RWPE2 (cell line): ENCODE measurements around the gene KRTAP10-5.

Source experiments
- ATAC-seq: fragments of 200-7000 bp; cut with Tn5 transposase; 3 replicates; pipeline ENCODE4 v1.9.1; 2021; ENCODE audit warnings: low read depth
- DNase-seq: peaks from one replicate; pipeline ENCODE4 v3.0.0-alpha.2; 2020; ENCODE audit warnings: low spot score
- H3K27ac ChIP-seq: fragments of 450-650 bp; 2 replicates; pipeline ENCODE4 v1.5.1; 2017; ENCODE audit warnings: mild to moderate bottlenecking; ENCODE audit not compliant: poor library complexity, severe bottlenecking
- H3K27me3 ChIP-seq: fragments of 250-450 bp; sonication (Bioruptor Pico); 2 replicates; pipeline ENCODE4 v1.5.1; 2021; ENCODE audit warnings: mild to moderate bottlenecking, moderate library complexity; ENCODE audit not compliant: insufficient read depth, poor library complexity, severe bottlenecking
- H3K36me3 ChIP-seq: fragments of 250-450 bp; sonication (Bioruptor Pico); 2 replicates; pipeline ENCODE4 v1.5.1; 2020; ENCODE audit warnings: low read depth, mild to moderate bottlenecking, moderate library complexity
- H3K4me1 ChIP-seq: fragments of 250-450 bp; sonication (Bioruptor Pico); 2 replicates; pipeline ENCODE4 v1.5.1; 2021; ENCODE audit warnings: mild to moderate bottlenecking, moderate library complexity; ENCODE audit not compliant: insufficient read depth, poor library complexity, severe bottlenecking
- H3K4me3 ChIP-seq: fragments of 250-450 bp; sonication (Bioruptor Pico); 2 replicates; pipeline ENCODE4 v1.5.1; 2021; ENCODE audit warnings: mild to moderate bottlenecking, moderate library complexity; ENCODE audit not compliant: severe bottlenecking
- H3K9me3 ChIP-seq: fragments of 250-450 bp; sonication (Bioruptor Pico); 2 replicates; pipeline ENCODE4 v1.5.1; 2021; ENCODE audit warnings: mild to moderate bottlenecking, moderate library complexity; ENCODE audit not compliant: severe bottlenecking
- CTCF ChIP-seq: fragments of 450-650 bp; IDR thresholded peaks from one replicate; pipeline ENCODE4 v1.5.1; 2017; ENCODE audit warnings: mild to moderate bottlenecking, moderate library complexity; ENCODE audit not compliant: poor library complexity, severe bottlenecking

KRTAP10-5 gene

GRCh38 chr21:44547656-44548331 lies 32.6 kb downstream of the KRTAP10-5 start:
- Histone ChIP-seq H3K4me1 (peaks cover 10% of the 10 kb centered on the region), H3K4me3 (no peak overlapping the region), H3K9me3 (no peaks in the 10 kb centered on the region), H3K27ac (no peak overlapping the region), H3K36me3 (no peaks in the 10 kb centered on the region), H3K27me3 (no peaks in the 10 kb centered on the region)
- ATAC-seq (no peak), DNase-seq (no peak)
- no peak for TF ChIP-seq CTCF

- Histone ChIP-seq H3K27ac (no peak overlapping the region), H3K4me1 (peaks cover 10% of the 10 kb centered on the region), H3K27me3 (no peaks in the 10 kb centered on the region), H3K4me3 (no peak overlapping the region), H3K9me3 (no peaks in the 10 kb centered on the region), H3K36me3 (no peaks in the 10 kb centered on the region)
- ATAC-seq (no peak), DNase-seq (no peak)
- TF ChIP-seq CTCF = no peak
Measured at GRCh38 chr21:44544566-44544965, 35.8 kb downstream of the KRTAP10-5 start.

GRCh38 chr21:44542716-44543115 lies 37.7 kb downstream of the KRTAP10-5 start:
- ATAC-seq (no peak), DNase-seq (no peak)
- TF ChIP-seq CTCF = no peak
- H3K4me3 ChIP-seq = no peak overlapping the region
- no peaks in the 10 kb centered on the region for H3K27me3 ChIP-seq
- no peaks in the 10 kb centered on the region for H3K36me3 ChIP-seq
- H3K9me3 ChIP-seq = no peaks in the 10 kb centered on the region
- H3K4me1 ChIP-seq = no peaks in the 10 kb centered on the region
- no peak overlapping the region for H3K27ac ChIP-seq

GRCh38 chr21:44540741-44541288 lies 39.6 kb downstream of the KRTAP10-5 start:
- ATAC-seq (no peak), DNase-seq (no peak)
- no peak overlapping the region for H3K27ac ChIP-seq
- no peak overlapping the region for H3K4me3 ChIP-seq
- no peaks in the 10 kb centered on the region for H3K9me3 ChIP-seq
- no peak for TF ChIP-seq CTCF
- no peaks in the 10 kb centered on the region for H3K27me3 ChIP-seq
- H3K36me3 ChIP-seq = no peaks in the 10 kb centered on the region
- H3K4me1 ChIP-seq = no peaks in the 10 kb centered on the region

GRCh38 chr21:44539991-44540666 lies 40.3 kb downstream of the KRTAP10-5 start, which contains the start of gene KRTAP10-1:
KRTAP10-1 (minus strand) TSS chr21:44540195; CDS start chr21:44540150, 45 bp downstream.
- H3K4me1 ChIP-seq = no peaks in the 10 kb centered on the region
- DNase-seq = no peak
- TF ChIP-seq CTCF = no peak

More at GRCh38 chr21:44539991-44540666, 40.3 kb downstream of the KRTAP10-5 start, which contains the start of gene KRTAP10-1:
- Histone ChIP-seq H3K4me3 (no peak within 1 kb of the TSS), H3K27ac (no peak within 1 kb of the TSS), H3K36me3 (no peaks in the 10 kb centered on the region), H3K9me3 (no peaks in the 10 kb centered on the region), H3K27me3 (no peaks in the 10 kb centered on the region)
- ATAC-seq = no peak
